IMR-90 (cell line): ENCODE results near the gene C12orf50. TPM values are rescaled to one million over a fixed set of nuclear protein-coding genes. Genes with fewer than 3 reads are reported as not detected.

ENCODE experiments used
- ATAC-seq: fragments of 200-7000 bp; cut with Tn5 transposase; 2 replicates; pipeline ENCODE4 v1.9.1; 2020; ENCODE audit warnings: low read depth, mild to moderate bottlenecking, moderate library complexity
- BruUV-seq: library from RNA; stranded (reverse); fragments of 400-500 nt; replicated peaks from 2 replicates; lab custom pipeline; 2021; lab: Mats Ljungman, UMichigan
- CTCF ChIA-PET: fragments of 300-600 bp; formaldehyde crosslinking; extraction: SDS; loops from one replicate; lab custom pipeline; 2021; ENCODE audit warnings: antibody characterized with exemption; lab: Yijun Ruan, JAX
- POLR2A ChIA-PET: fragments of 300-600 bp; sonication (Branson Sonifier 250); formaldehyde crosslinking; loops from one replicate; lab custom pipeline; 2022; ENCODE audit warnings: antibody characterized with exemption; ENCODE audit not compliant: unreplicated experiment; lab: Charles Lee
- DNase-seq: peaks from one replicate; pipeline ENCODE4 v3.0.0; 2013
- H2AFZ ChIP-seq: replicated peaks from 2 replicates; pipeline ENCODE3; 2013; ENCODE audit warnings: low read length, mild to moderate bottlenecking; ENCODE audit not compliant: poor library complexity
- H2AK5ac ChIP-seq: 2 replicates; pipeline ENCODE4 v1.6.1; 2013; ENCODE audit warnings: low read depth, low read length, inconsistent platforms
- H2AK9ac ChIP-seq: replicated peaks from 2 replicates; pipeline ENCODE3; 2013; ENCODE audit warnings: mild to moderate bottlenecking, low read depth, low read length, moderate library complexity; ENCODE audit not compliant: poor library complexity
- H2BK120ac ChIP-seq: 2 replicates; pipeline ENCODE4 v1.6.1; 2013; ENCODE audit warnings: low read depth, low read length, inconsistent platforms
- H2BK15ac ChIP-seq: 3 replicates; pipeline ENCODE4 v1.6.1; 2013; ENCODE audit warnings: low read depth, low read length, inconsistent platforms
- H2BK20ac ChIP-seq: 2 replicates; pipeline ENCODE4 v1.6.1; 2013; ENCODE audit warnings: low read depth, mild to moderate bottlenecking, inconsistent platforms, low read length, moderate library complexity
- H2BK5ac ChIP-seq: 2 replicates; pipeline ENCODE4 v1.6.1; 2013; ENCODE audit warnings: mild to moderate bottlenecking, low read depth, low read length, inconsistent platforms; ENCODE audit not compliant: poor library complexity, severe bottlenecking
- H3K14ac ChIP-seq: replicated peaks from 2 replicates; pipeline ENCODE4 v1.6.1; 2013; ENCODE audit warnings: low read depth, low read length, inconsistent platforms
- H3K18ac ChIP-seq: 2 replicates; pipeline ENCODE4 v1.6.1; 2013; ENCODE audit warnings: low read depth, low read length, control low read depth
- H3K23ac ChIP-seq: 2 replicates; pipeline ENCODE4 v1.6.1; 2013; ENCODE audit warnings: low read depth, low read length, inconsistent platforms
- H3K27ac ChIP-seq: 2 replicates; pipeline ENCODE4 v1.5.1; 2013; ENCODE audit warnings: mild to moderate bottlenecking, control low read depth, low read length; ENCODE audit not compliant: insufficient read depth
- H3K27me3 ChIP-seq: 2 replicates; pipeline ENCODE4 v1.6.1; 2013; ENCODE audit warnings: low read length; ENCODE audit not compliant: control insufficient read depth, insufficient read depth
- H3K36me3 ChIP-seq: 2 replicates; pipeline ENCODE4 v1.6.1; 2013; ENCODE audit warnings: low read length, mixed read lengths; ENCODE audit not compliant: control insufficient read depth, insufficient read depth
- H3K4ac ChIP-seq: 2 replicates; pipeline ENCODE4 v1.6.1; 2013; ENCODE audit warnings: low read depth, low read length, inconsistent platforms
- H3K4me1 ChIP-seq: 2 replicates; pipeline ENCODE4 v1.6.1; 2013; ENCODE audit warnings: low read length, mixed read lengths; ENCODE audit not compliant: control insufficient read depth, insufficient read depth
- H3K4me2 ChIP-seq: 2 replicates; pipeline ENCODE4 v1.6.1; 2013; ENCODE audit warnings: low read depth, mild to moderate bottlenecking, control low read depth, low read length, moderate library complexity
- H3K4me3 ChIP-seq: 2 replicates; pipeline ENCODE4 v1.5.1; 2013; ENCODE audit warnings: low read depth, mild to moderate bottlenecking, control low read depth, low read length, moderate library complexity; ENCODE audit not compliant: insufficient read depth
- H3K56ac ChIP-seq: 2 replicates; pipeline ENCODE4 v1.6.1; 2013; ENCODE audit warnings: low read length, inconsistent platforms; ENCODE audit not compliant: insufficient read depth; ENCODE audit errors: extremely low read depth
- H3K79me1 ChIP-seq, 2 experiments: 2 replicates each; pipeline ENCODE4 v1.6.1; 2013; ENCODE audit warnings: low read length in 2 of 2, inconsistent platforms in 1 of 2, low read depth in 1 of 2
- H3K9ac ChIP-seq: 2 replicates; pipeline ENCODE4 v1.6.1; 2013; ENCODE audit warnings: low read depth, low read length, control low read depth
- H3K9me1 ChIP-seq: 2 replicates; pipeline ENCODE4 v1.6.1; 2013; ENCODE audit warnings: low read length, inconsistent platforms; ENCODE audit not compliant: insufficient read depth
- H3K9me3 ChIP-seq: 2 replicates; pipeline ENCODE4 v1.6.1; 2013; ENCODE audit warnings: low read length; ENCODE audit not compliant: control insufficient read depth, insufficient read depth
- H4K20me1 ChIP-seq: 2 replicates; pipeline ENCODE4 v1.6.1; 2013; ENCODE audit warnings: low read length, inconsistent platforms; ENCODE audit not compliant: insufficient read depth
- H4K5ac ChIP-seq: 2 replicates; pipeline ENCODE4 v1.6.1; 2013; ENCODE audit warnings: mild to moderate bottlenecking, low read depth, low read length, control low read depth
- H4K8ac ChIP-seq, 2 experiments: 2 replicates each; pipeline ENCODE4 v1.6.1; 2013; ENCODE audit warnings: low read depth in 2 of 2, low read length in 2 of 2, control low read depth in 1 of 2, inconsistent platforms in 1 of 2
- H4K91ac ChIP-seq: 2 replicates; pipeline ENCODE4 v1.6.1; 2013; ENCODE audit warnings: low read depth, low read length, inconsistent platforms; ENCODE audit not compliant: insufficient read depth
- MXI1 ChIP-seq: IDR thresholded peaks from 2 replicates; pipeline ENCODE4 v1.6.1; 2012; ENCODE audit warnings: low read depth, mild to moderate bottlenecking, low read length, moderate library complexity, borderline replicate concordance
- RAD21 ChIP-seq: IDR thresholded peaks from 2 replicates; pipeline ENCODE4 v1.6.1; 2012; ENCODE audit warnings: low read length, improper control_type of control experiment
- WGBS, 2 experiments: methylation state at CpG; one replicate each; pipeline versions ENCODE4 v1.1.5 to v1.1.7; 2013; ENCODE audit warnings: missing lambda C conversion rate in 2 of 2; ENCODE audit not compliant: insufficient read length in 1 of 2; ENCODE audit errors: extremely low coverage in 2 of 2; 5-methylcytosine and 5-hydroxymethylcytosine counted together
- dilution Hi-C: fragments of 300-500 bp; cut with HindIII; formaldehyde crosslinking; loops from one replicate; pipeline ENCODE4 v1.14.3; 2018; ENCODE audit warnings: low sequenced_read_pairs; ENCODE audit not compliant: unreplicated experiment
- in situ Hi-C: fragments of 300-500 bp; cut with MboI; formaldehyde crosslinking; loops from 3 replicates; pipeline ENCODE4 v1.14.3; 2019; ENCODE audit warnings: low sequenced_read_pairs, inconsistent platforms, mixed read lengths
- intact Hi-C: fragments of 100-400 bp; cut with micrococcal nuclease; formaldehyde crosslinking; loops from 2 replicates; pipeline ENCODE4 v1.10.0; 2022
- polyA plus RNA-seq, 3 experiments: library from polyadenylated mRNA; depleted of rRNA; stranded (reverse); fragments of >200 nt; gene quantifications; 2 replicates each; pipeline ENCODE4 v1.2.3, GENCODE V29; 2012; ENCODE audit warnings: low replicate concordance in 1 of 3
- total RNA-seq: library from RNA; depleted of rRNA; stranded (reverse); fragments of >200 nt; gene quantifications from 2 replicates; pipeline ENCODE4 v1.2.3, GENCODE V29; 2012

C12orf50 gene
- total and polyA plus RNA-seq, 2 of the 4 experiments (the other 2 are of a cell fraction), result not detected

DNA sequence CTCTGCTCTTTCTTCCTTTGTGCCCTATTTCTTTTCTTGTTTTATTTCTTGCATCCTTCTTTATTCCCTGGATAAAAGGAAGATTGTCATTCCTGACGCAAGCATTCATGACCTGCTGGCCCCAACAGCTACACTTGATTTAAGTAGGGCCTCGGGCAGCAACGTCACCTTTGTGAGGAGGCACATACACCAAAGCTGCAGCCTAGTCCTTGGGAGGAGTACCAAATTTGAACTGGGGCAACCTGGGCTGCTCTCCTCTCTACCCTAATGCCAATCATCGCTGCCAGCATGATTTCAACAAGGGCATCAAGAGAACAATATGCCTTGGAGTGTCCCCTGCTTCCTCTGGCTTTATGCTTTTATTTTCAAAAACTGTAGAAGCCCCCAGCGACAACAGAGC lies 76.4 kb downstream of the C12orf50 start:
- H3K79me1 ChIP-seq, result no peaks in the 10 kb centered on the region
- no peak overlapping the region for H2BK15ac ChIP-seq
- no peaks in the 10 kb centered on the region for H3K36me3 ChIP-seq
- no peak overlapping the region for H2BK5ac ChIP-seq
- no peak overlapping the region for H4K5ac ChIP-seq
- H3K27ac ChIP-seq, result no peak overlapping the region
- no peak overlapping the region for H3K56ac ChIP-seq
- H3K9me3 ChIP-seq, result no peaks in the 10 kb centered on the region
- no peak overlapping the region for H4K8ac ChIP-seq
- no peak overlapping the region for H3K4me3 ChIP-seq
- in situ Hi-C loops, result no loop called here
- no CpG with 5 or more reads among the region's 5 CpGs for WGBS, 2 experiments
- H3K4me1 ChIP-seq, result no peaks in the 10 kb centered on the region
- no peak overlapping the region for H3K9ac ChIP-seq
- no peaks in the 10 kb centered on the region for H4K20me1 ChIP-seq
- H2BK20ac ChIP-seq, result no peak overlapping the region
- H3K4ac ChIP-seq, result no peak overlapping the region
- peak overlapping the region; percentile 85 for H2AFZ ChIP-seq
- H3K27me3 ChIP-seq, result no peaks in the 10 kb centered on the region
- peak overlapping the region; percentile 22; the same call in 1 of the 2 replicates for H2BK120ac ChIP-seq
- no peak overlapping the region for H3K18ac ChIP-seq
- ATAC-seq (no peak), DNase-seq (no peak)
- TF ChIP-seq MXI1, result no peak
- TF ChIP-seq RAD21, result no peak
- H2AK5ac ChIP-seq, result no peak overlapping the region; the same call in 1 of the 2 replicates
- H3K14ac ChIP-seq, result no peak overlapping the region
- ChIA-PET CTCF (interaction anchor here (1.2 kb wide), 1 partner anchor 86 kb away, joined by 3 read pairs; no protein-coding TSS in a partner anchor), POLR2A (no interaction called here)
- no peak overlapping the region for H3K4me2 ChIP-seq
- H3K9me1 ChIP-seq, result no peaks in the 10 kb centered on the region
- intact Hi-C loops, result loop anchor here (1.0 to 5.0 kb wide), 3 partner anchors 87 to 1041 kb away; no protein-coding TSS in a partner anchor
- H4K91ac ChIP-seq, result no peak overlapping the region
- no TSS peak for BruUV-seq
- no peak overlapping the region for H3K23ac ChIP-seq
- dilution Hi-C loops, result no loop called here
- H2AK9ac ChIP-seq, result no peak overlapping the region
